Measurements from ENCODE around the gene DDX42. TPM values are rescaled to one million over a fixed set of nuclear protein-coding genes. Genes with fewer than 3 reads are reported as not detected.

The DDX42 gene
- total and polyA plus RNA-seq, 9 of the 15 experiments (the other 6 are each of a cell fraction or from before 2014, with no cell fraction given) = 16.5 to 149 (median 87.6) TPM

GRCh38 chr17:63774141-63774968, at the start of gene DDX42 (continued):
- no peak for TF ChIP-seq ZNF740 (CRISPR knock-in tag; IDR thresholded peaks at IDR 0.05)
- TF ChIP-seq ZNF740 (tag; IDR thresholded peaks at IDR 0.05) = 0 out of 4 replicates have a peak, but pooled peaks of 1 of the 2 experiments have one; percentile 27

- CTCF ChIA-PET (ENCODE audit: low intra/inter-chr PET ratio) = no interaction called here
- peaks cover 7% of the 10 kb centered on the region for H3K79me2 ChIP-seq (ENCODE audit: control insufficient read depth, insufficient read depth, low read length)
- H3K9me1 ChIP-seq (ENCODE audit: control insufficient read depth, insufficient read depth, low read length) = no peaks in the 10 kb centered on the region
- WGBS (ENCODE audit: insufficient coverage, low coverage, missing lambda C conversion rate) = 93% methylated on average over 8 of the region's 8 CpGs
- H2AFZ ChIP-seq (ENCODE audit: low read depth, low read length) = no peak overlapping the region
- FAIRE-seq = no peak
- in situ Hi-C loops (cut with MboI) = no loop called here
- intact Hi-C loops (cut with micrococcal nuclease) = no loop called here
- BruUV-seq (replicated peaks) = no TSS peak
- H4K20me1 ChIP-seq (replicated peaks; ENCODE audit: control insufficient read depth, insufficient read depth, low read length) = no peaks in the 10 kb centered on the region
- ATAC-seq = no peak
- no peak for TF ChIP-seq NKRF (IDR thresholded peaks at IDR 0.05; ENCODE audit: borderline replicate concordance)
- TF ChIP-seq CTBP1 (IDR thresholded peaks at IDR 0.05; ENCODE audit: borderline replicate concordance) = no peak
- TF ChIP-seq ZNF384 (IDR thresholded peaks at IDR 0.05; ENCODE audit: low read depth, low read length) = no peak
- TF ChIP-seq TBP (optimal IDR thresholded peaks at IDR 0.05; ENCODE audit: low read depth, low read length) = no peak
- no peak for TF ChIP-seq JUNB (CRISPR knock-in tag; conservative IDR thresholded peaks at IDR 0.05)
- TF ChIP-seq TCF7L2 (IDR thresholded peaks at IDR 0.05; ENCODE audit: low read depth, low read length) = no peak
- TF ChIP-seq RBM14 (IDR thresholded peaks at IDR 0.05; ENCODE audit: borderline replicate concordance, insufficient read depth, low read depth, low read length) = no peak
- POLR2A ChIA-PET = interaction anchor here (1.4 to 1.6 kb wide), 2 partner anchors 14 to 38 kb away, joined by 3 to 5 read pairs; partner anchors contain the start of gene CCDC47
- H3K36me3 ChIP-seq (ENCODE audit: control insufficient read depth, insufficient read depth, low read length) = peaks cover 3% of the 10 kb centered on the region; the same call in 1 of the 3 replicates
- DNase-seq (ENCODE audit: extremely low read depth in 1 of 4, low spot score in 3 of 4) = no peak
- H3K4me2 ChIP-seq (ENCODE audit: insufficient read depth, low read length) = no peak overlapping the region
- H3K4me3 ChIP-seq = no peak overlapping the region
- peaks cover 3 to 7% of the 10 kb centered on the region in 2 experiments; a peak in 3 of 5 replicates for H3K4me1 ChIP-seq (replicated peaks in 1 of 2; ENCODE audit: control insufficient read depth in 2 of 2, insufficient read depth in 2 of 2, low read length in 2 of 2)
- no peak overlapping the region for H3K9ac ChIP-seq (ENCODE audit: insufficient read depth in 1 of 2, low read depth in 2 of 2, low read length in 2 of 2)
- no peaks in the 10 kb centered on the region for H3K27me3 ChIP-seq (ENCODE audit: control insufficient read depth in 2 of 2, insufficient read depth in 2 of 2, low read length in 2 of 2)
- no peaks in the 10 kb centered on the region for H3K9me3 ChIP-seq (replicated peaks; ENCODE audit: control insufficient read depth, insufficient read depth, low read depth, low read length)
- H3K27ac ChIP-seq (ENCODE audit: extremely low read depth, low read depth, low read length) = no peak overlapping the region
These were observed 38.3 kb upstream of the DDX42 start for GRCh38 chr17:63735691-63736090.
